ENCODE data around the gene BST2.

BST2 gene

DNA sequence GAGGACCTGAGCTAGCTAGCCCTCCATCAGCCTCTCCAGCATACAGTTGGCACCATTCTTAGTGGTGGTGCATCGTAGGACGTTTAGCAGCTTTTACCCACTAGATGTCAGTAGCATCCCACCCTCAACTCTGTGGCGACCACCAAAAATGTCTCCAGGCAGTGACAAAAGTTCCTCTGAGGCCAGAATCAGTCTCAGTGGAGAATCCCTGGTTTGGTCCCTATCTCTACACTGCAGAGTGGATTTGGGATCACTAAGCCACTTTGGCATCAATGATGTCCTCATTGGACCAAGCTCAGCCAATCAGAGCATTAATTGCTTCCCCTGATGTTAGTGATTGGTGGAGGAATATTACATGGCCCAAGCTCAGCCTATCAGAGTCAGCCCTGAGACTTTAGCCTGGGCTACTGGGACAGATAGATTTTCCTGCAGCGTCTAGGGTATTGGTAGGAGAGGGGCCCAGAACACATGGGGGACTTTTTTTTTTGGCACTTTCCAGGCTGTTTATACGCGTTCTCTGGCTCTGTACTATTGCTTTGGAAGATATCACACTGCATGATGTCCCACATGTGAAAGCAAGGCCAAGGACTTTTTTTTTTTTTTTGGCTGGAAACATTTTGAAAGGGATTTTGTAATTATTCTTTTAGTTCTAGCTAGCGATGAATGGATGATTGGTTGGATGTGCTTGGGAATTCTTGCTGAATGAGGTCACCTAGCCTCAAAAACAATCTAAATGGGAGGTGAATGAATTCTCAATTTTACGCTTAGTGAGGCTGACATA, 36.0 kb upstream of the BST2 start:
- H3K36me3 ChIP-seq (replicated peaks; ENCODE audit: low read depth, low read length): no peaks in the 10 kb centered on the region
- H3K4me3 ChIP-seq (ENCODE audit: low read length): no peak overlapping the region
- H4K20me1 ChIP-seq (ENCODE audit: insufficient read depth, low read length): no peaks in the 10 kb centered on the region
- no peaks in the 10 kb centered on the region for H3K4me1 ChIP-seq (ENCODE audit: low read length)
- no peak for TF ChIP-seq EZH2phosphoT487 (IDR thresholded peaks at IDR 0.05; ENCODE audit: low read depth)
- TF ChIP-seq CTCF (IDR thresholded peaks at IDR 0.05; ENCODE audit: low read depth, low read length): peak; percentile 60
- H3K4me2 ChIP-seq (ENCODE audit: low read length): no peak overlapping the region
- H3K79me2 ChIP-seq (ENCODE audit: low read length): no peaks in the 10 kb centered on the region
- no peak overlapping the region for H3K9ac ChIP-seq (ENCODE audit: low read length)
- H2AFZ ChIP-seq (ENCODE audit: low read depth, low read length): no peak overlapping the region
- no peaks in the 10 kb centered on the region; the same call in 1 of the 2 replicates for H3K27me3 ChIP-seq (ENCODE audit: low read depth, low read length)
- H3K9me3 ChIP-seq (ENCODE audit: insufficient read depth, low read length): no peaks in the 10 kb centered on the region
- H3K27ac ChIP-seq (ENCODE audit: low read length): no peak overlapping the region

GRCh38 chr19:17436874-17437267, 31.4 kb upstream of the BST2 start:
- H3K4me2 ChIP-seq (ENCODE audit: low read length): no peak overlapping the region
- H3K27me3 ChIP-seq (ENCODE audit: low read depth, low read length): no peaks in the 10 kb centered on the region
- no peaks in the 10 kb centered on the region for H3K4me1 ChIP-seq (ENCODE audit: low read length)
- no peak for TF ChIP-seq CTCF (IDR thresholded peaks at IDR 0.05; ENCODE audit: low read depth, low read length)
- TF ChIP-seq EZH2phosphoT487 (IDR thresholded peaks at IDR 0.05; ENCODE audit: low read depth): no peak
- H3K36me3 ChIP-seq (replicated peaks; ENCODE audit: low read depth, low read length): no peaks in the 10 kb centered on the region
- H4K20me1 ChIP-seq (ENCODE audit: insufficient read depth, low read length): no peaks in the 10 kb centered on the region
- no peak overlapping the region for H3K9ac ChIP-seq (ENCODE audit: low read length)
- no peak overlapping the region for H3K4me3 ChIP-seq (ENCODE audit: low read length)
- no peak overlapping the region for H3K27ac ChIP-seq (ENCODE audit: low read length)
- H3K79me2 ChIP-seq (ENCODE audit: low read length): no peaks in the 10 kb centered on the region
- no peaks in the 10 kb centered on the region for H3K9me3 ChIP-seq (ENCODE audit: insufficient read depth, low read length)
- H2AFZ ChIP-seq (ENCODE audit: low read depth, low read length): no peak overlapping the region

DNA sequence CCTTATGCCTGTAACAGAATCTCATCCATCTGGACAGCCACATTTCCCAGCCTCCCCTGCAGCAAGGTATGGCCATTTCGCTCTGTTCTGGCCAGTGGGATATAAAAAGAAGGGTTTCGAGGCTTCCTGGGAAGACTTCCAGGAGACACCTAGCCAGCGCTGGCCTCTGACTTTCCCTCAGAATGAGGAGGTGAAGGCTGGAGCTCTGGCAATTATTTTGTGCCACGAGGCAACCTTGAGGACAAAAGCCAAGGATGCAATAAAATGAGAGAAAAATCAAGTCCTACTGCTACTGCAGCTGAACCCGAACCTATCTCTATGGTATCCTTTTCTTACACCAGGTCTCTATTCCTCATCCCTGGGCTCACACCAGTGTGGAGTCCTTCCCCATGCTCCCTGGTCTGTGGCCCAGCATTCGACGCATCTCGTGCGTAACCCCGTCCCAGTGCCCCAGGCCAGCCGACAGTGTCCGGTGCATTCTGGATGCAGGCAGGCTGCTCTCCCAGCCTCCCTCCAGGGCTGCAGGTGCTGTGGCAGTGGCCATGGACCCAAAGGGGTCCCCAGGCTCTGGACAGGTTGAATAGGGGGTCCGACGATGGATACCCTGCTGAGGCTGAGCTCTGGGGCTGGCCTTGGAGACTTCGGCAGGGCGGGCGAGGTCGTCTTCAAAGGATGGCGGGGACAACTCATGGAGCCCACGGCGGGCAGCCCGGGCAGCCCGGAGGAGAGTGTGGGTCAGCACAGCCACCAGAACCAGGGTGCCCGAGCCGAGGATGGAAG, 30.9 kb upstream of the BST2 start:
- no peak overlapping the region for H3K9ac ChIP-seq (ENCODE audit: low read length)
- no peaks in the 10 kb centered on the region for H3K79me2 ChIP-seq (ENCODE audit: low read length)
- H3K36me3 ChIP-seq (replicated peaks; ENCODE audit: low read depth, low read length): no peaks in the 10 kb centered on the region
- H4K20me1 ChIP-seq (ENCODE audit: insufficient read depth, low read length): no peaks in the 10 kb centered on the region
- no peaks in the 10 kb centered on the region for H3K27me3 ChIP-seq (ENCODE audit: low read depth, low read length)
- H3K4me2 ChIP-seq (ENCODE audit: low read length): no peak overlapping the region
- TF ChIP-seq EZH2phosphoT487 (IDR thresholded peaks at IDR 0.05; ENCODE audit: low read depth): no peak
- TF ChIP-seq CTCF (IDR thresholded peaks at IDR 0.05; ENCODE audit: low read depth, low read length): no peak
- no peaks in the 10 kb centered on the region for H3K9me3 ChIP-seq (ENCODE audit: insufficient read depth, low read length)
- H2AFZ ChIP-seq (ENCODE audit: low read depth, low read length): no peak overlapping the region
- H3K4me1 ChIP-seq (ENCODE audit: low read length): no peaks in the 10 kb centered on the region
- no peak overlapping the region for H3K4me3 ChIP-seq (ENCODE audit: low read length)
- no peak overlapping the region for H3K27ac ChIP-seq (ENCODE audit: low read length)

DNA sequence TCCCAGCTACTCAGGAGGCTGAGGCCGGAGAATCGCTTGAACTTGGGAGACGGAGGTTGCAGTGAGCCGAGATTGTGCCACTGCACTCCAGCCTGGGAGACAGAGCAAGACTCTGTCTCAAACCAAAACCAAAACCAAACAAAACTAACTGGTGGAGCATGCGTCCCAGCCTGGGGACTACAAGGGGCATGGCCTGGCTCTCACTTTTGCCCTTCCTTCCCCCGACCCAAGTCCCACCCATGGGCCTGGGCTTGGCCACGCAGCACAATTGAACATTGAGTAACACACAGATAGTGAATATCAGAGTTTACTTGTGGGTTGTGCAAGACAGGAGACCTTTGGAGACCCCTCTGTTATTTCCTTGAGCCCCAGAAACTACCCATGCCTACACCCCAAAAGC, 29.8 kb upstream of the BST2 start:
- H2AFZ ChIP-seq (ENCODE audit: low read depth, low read length): no peak overlapping the region
- no peaks in the 10 kb centered on the region for H3K79me2 ChIP-seq (ENCODE audit: low read length)
- no peaks in the 10 kb centered on the region for H4K20me1 ChIP-seq (ENCODE audit: insufficient read depth, low read length)
- H3K27ac ChIP-seq (ENCODE audit: low read length): no peak overlapping the region
- H3K9me3 ChIP-seq (ENCODE audit: insufficient read depth, low read length): no peaks in the 10 kb centered on the region
- H3K36me3 ChIP-seq (replicated peaks; ENCODE audit: low read depth, low read length): no peaks in the 10 kb centered on the region
- H3K4me2 ChIP-seq (ENCODE audit: low read length): no peak overlapping the region
- no peak for TF ChIP-seq CTCF (IDR thresholded peaks at IDR 0.05; ENCODE audit: low read depth, low read length)
- TF ChIP-seq EZH2phosphoT487 (IDR thresholded peaks at IDR 0.05; ENCODE audit: low read depth): no peak
- no peaks in the 10 kb centered on the region for H3K27me3 ChIP-seq (ENCODE audit: low read depth, low read length)
- no peak overlapping the region for H3K9ac ChIP-seq (ENCODE audit: low read length)
- no peaks in the 10 kb centered on the region for H3K4me1 ChIP-seq (ENCODE audit: low read length)
- H3K4me3 ChIP-seq (ENCODE audit: low read length): no peak overlapping the region

All from OCI-LY3 (cell line).